ENCODE data around the gene VAV1. TPM values are rescaled to one million over a fixed set of nuclear protein-coding genes. Genes with fewer than 3 reads are reported as not detected.

VAV1 gene
- total RNA-seq, 1 experiment from 2014 or later, result 7.5 TPM

DNA sequence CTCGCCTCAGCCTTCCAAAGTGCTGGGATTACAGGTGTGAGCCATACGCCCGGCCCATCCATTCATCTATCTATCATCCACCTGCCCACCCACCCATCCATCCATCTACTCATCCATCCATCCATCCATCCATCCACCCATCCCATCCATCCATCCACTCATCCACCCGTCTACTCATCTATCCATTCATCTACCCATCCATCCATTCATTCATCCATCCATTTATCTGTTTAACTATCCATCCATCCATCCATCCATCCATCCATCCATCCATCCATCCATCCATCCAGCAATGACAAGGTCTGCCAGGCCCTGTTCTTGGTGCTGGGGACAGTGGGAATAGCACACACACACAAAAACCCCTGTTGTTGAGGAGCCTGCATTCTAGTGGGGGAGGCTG, 4.5 kb downstream of the VAV1 start:
- no peaks in the 10 kb centered on the region for H4K20me1 ChIP-seq (ENCODE audit: insufficient read depth)
- POLR2A ChIA-PET (ENCODE audit: unreplicated experiment), result no interaction called here
- CTCF ChIA-PET, result no interaction called here
- no peak overlapping the region for H2AFZ ChIP-seq
- no peaks in the 10 kb centered on the region for H3K9me2 ChIP-seq (ENCODE audit: insufficient read depth)
- H3K36me3 ChIP-seq (ENCODE audit: low read depth), result no peaks in the 10 kb centered on the region
- BruUV-seq (replicated peaks), result no TSS peak
- no peak for DNase-seq
- peaks cover 4% of the 10 kb centered on the region; the same call in 1 of the 2 replicates for H3F3A ChIP-seq (ENCODE audit: insufficient read depth, low read depth)
- H3K9me3 ChIP-seq (ENCODE audit: insufficient read depth, low read depth), result no peaks in the 10 kb centered on the region
- no peaks in the 10 kb centered on the region for H3K27me3 ChIP-seq (ENCODE audit: insufficient read depth, low read depth)
- H3K4me1 ChIP-seq (replicated peaks; ENCODE audit: insufficient read depth), result no peaks in the 10 kb centered on the region; the same call in 1 of the 2 replicates
- H3K4me3 ChIP-seq, result no peak overlapping the region
- intact Hi-C loops (cut with micrococcal nuclease; ENCODE audit: unreplicated experiment), result no loop called here
- TF ChIP-seq EZH2 (IDR thresholded peaks at IDR 0.05; ENCODE audit: low read depth), result no peak
- TF ChIP-seq, protein P1, sequence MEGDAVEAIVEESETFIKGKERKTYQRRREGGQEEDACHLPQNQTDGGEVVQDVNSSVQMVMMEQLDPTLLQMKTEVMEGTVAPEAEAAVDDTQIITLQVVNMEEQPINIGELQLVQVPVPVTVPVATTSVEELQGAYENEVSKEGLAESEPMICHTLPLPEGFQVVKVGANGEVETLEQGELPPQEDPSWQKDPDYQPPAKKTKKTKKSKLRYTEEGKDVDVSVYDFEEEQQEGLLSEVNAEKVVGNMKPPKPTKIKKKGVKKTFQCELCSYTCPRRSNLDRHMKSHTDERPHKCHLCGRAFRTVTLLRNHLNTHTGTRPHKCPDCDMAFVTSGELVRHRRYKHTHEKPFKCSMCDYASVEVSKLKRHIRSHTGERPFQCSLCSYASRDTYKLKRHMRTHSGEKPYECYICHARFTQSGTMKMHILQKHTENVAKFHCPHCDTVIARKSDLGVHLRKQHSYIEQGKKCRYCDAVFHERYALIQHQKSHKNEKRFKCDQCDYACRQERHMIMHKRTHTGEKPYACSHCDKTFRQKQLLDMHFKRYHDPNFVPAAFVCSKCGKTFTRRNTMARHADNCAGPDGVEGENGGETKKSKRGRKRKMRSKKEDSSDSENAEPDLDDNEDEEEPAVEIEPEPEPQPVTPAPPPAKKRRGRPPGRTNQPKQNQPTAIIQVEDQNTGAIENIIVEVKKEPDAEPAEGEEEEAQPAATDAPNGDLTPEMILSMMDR (conservative IDR thresholded peaks at IDR 0.05), result no peak
- H3K4me2 ChIP-seq, result no peak overlapping the region
- no peak overlapping the region for H3K27ac ChIP-seq
- no peaks in the 10 kb centered on the region for H3K79me2 ChIP-seq (ENCODE audit: low read depth)

DNA sequence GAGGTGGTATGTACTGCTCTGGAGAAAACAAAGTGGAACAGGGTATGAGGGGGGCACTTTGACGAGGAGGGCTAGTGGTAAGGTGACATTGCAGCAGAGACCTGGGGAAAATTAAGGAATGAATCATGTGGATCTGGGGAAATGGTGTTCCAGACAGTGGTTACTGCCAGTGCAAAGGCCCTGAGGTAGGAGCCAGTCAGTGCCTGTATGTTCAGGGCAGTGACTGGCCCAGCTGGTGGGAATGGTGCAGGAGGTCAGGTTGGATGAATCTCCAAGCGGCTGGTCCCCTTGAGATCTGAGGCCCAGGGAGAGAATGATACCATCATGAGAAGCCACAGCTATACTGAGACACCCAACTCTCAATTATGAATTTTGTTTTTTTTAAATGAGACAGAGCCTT, 4.9 kb downstream of the VAV1 start:
- DNase-seq, result no peak
- H3K36me3 ChIP-seq (ENCODE audit: low read depth), result no peaks in the 10 kb centered on the region
- ChIA-PET CTCF (no interaction called here), POLR2A (ENCODE audit: unreplicated experiment) (no interaction called here)
- no peaks in the 10 kb centered on the region for H3K9me3 ChIP-seq (ENCODE audit: insufficient read depth, low read depth)
- H3F3A ChIP-seq (ENCODE audit: insufficient read depth, low read depth), result peaks cover 4% of the 10 kb centered on the region; the same call in 1 of the 2 replicates
- no peaks in the 10 kb centered on the region; the same call in 1 of the 2 replicates for H3K4me1 ChIP-seq (replicated peaks; ENCODE audit: insufficient read depth)
- no peaks in the 10 kb centered on the region for H3K79me2 ChIP-seq (ENCODE audit: low read depth)
- H3K4me3 ChIP-seq, result no peak overlapping the region
- BruUV-seq (replicated peaks), result no TSS peak
- no peak overlapping the region for H3K4me2 ChIP-seq
- no peaks in the 10 kb centered on the region for H3K27me3 ChIP-seq (ENCODE audit: insufficient read depth, low read depth)
- H4K20me1 ChIP-seq (ENCODE audit: insufficient read depth), result no peaks in the 10 kb centered on the region
- no peaks in the 10 kb centered on the region for H3K9me2 ChIP-seq (ENCODE audit: insufficient read depth)
- intact Hi-C loops (cut with micrococcal nuclease; ENCODE audit: unreplicated experiment), result no loop called here
- TF ChIP-seq, protein P1 (conservative IDR thresholded peaks at IDR 0.05), result no peak
- TF ChIP-seq EZH2 (IDR thresholded peaks at IDR 0.05; ENCODE audit: low read depth), result no peak
- H2AFZ ChIP-seq, result no peak overlapping the region
- H3K27ac ChIP-seq, result no peak overlapping the region

DNA sequence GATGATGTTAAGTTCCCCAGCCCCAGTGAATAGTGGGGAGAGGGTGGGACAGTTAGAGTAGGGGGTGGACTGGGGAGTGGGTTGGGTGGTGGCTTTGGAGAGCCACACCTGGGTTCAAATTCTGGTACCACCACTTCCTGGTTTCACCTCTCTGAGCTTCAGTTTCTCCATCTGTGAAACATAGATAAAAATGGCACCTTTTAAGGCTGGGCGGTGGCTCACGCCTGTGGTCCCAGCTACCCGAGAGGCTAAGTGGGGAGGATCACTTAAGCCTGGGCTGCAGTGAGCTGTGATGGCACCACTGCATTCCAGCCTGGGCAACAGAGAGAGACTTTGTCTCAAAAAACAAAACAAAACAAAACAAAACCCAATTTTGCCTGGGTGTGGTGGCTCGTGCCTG, 5.9 kb downstream of the VAV1 start:
- ChIA-PET CTCF (no interaction called here), POLR2A (ENCODE audit: unreplicated experiment) (no interaction called here)
- no TSS peak for BruUV-seq (replicated peaks)
- Histone ChIP-seq H3K36me3 (ENCODE audit: low read depth) (no peaks in the 10 kb centered on the region), H2AFZ (no peak overlapping the region), H3K9me2 (ENCODE audit: insufficient read depth) (no peaks in the 10 kb centered on the region), H3F3A (ENCODE audit: insufficient read depth, low read depth) (peaks cover 4% of the 10 kb centered on the region; the same call in 1 of the 2 replicates), H3K9me3 (ENCODE audit: insufficient read depth, low read depth) (no peaks in the 10 kb centered on the region), H3K27ac (no peak overlapping the region), H3K4me1 (replicated peaks; ENCODE audit: insufficient read depth) (no peaks in the 10 kb centered on the region; the same call in 1 of the 2 replicates), H3K4me2 (no peak overlapping the region), H3K4me3 (no peak overlapping the region), H3K27me3 (ENCODE audit: insufficient read depth, low read depth) (no peaks in the 10 kb centered on the region), H3K79me2 (ENCODE audit: low read depth) (no peaks in the 10 kb centered on the region), H4K20me1 (ENCODE audit: insufficient read depth) (no peaks in the 10 kb centered on the region)
- intact Hi-C loops (cut with micrococcal nuclease; ENCODE audit: unreplicated experiment), result no loop called here
- TF ChIP-seq, protein P1 (conservative IDR thresholded peaks at IDR 0.05), result no peak
- no peak for TF ChIP-seq EZH2 (IDR thresholded peaks at IDR 0.05; ENCODE audit: low read depth)
- DNase-seq, result no peak
